C1 segment of cervical spinal cord (tissue), 14 donors: ENCODE results near the gene RMND5A.
A peak's percentile ranks its signal among the peaks of the same experiment; 100 is the strongest.

Experiments used
- DNase-seq, 14 donors: peaks; one replicate each; lab custom pipeline; 2025; lab: John Stamatoyannopoulos, UW

Gene RMND5A

GRCh38 chr2:86790676-86791572 is 70.8 kb downstream of the RMND5A start, which contains the start of gene CD8A:
TSS of gene CD8A (minus strand) at chr2:86790913. CDS start at chr2:86790825, 88 bp downstream.
- no peak for DNase-seq

- DNase-seq: no peak
These were observed 71.5 kb downstream of the RMND5A start for GRCh38 chr2:86791573-86791972.

- DNase-seq: no peak
These were observed 73.7 kb downstream of the RMND5A start for GRCh38 chr2:86793752-86794151.

GRCh38 chr2:86794861-86795260 is 74.8 kb downstream of the RMND5A start:
- DNase-seq: no peak

GRCh38 chr2:86800856-86801567 is 80.9 kb downstream of the RMND5A start:
- DNase-seq: no peak

- DNase-seq: no peak
These were observed 86.2 kb downstream of the RMND5A start for GRCh38 chr2:86806059-86806857.

- no peak for DNase-seq
These were observed 87.0 kb downstream of the RMND5A start for GRCh38 chr2:86807133-86807467.

- peak in 3 of 14 donors; percentile 9 to 85 (median 34) for DNase-seq
These were observed 87.6 kb downstream of the RMND5A start for GRCh38 chr2:86807468-86808275.

GRCh38 chr2:86808315-86809161 is 88.4 kb downstream of the RMND5A start:
- peak in 13 of 14 donors; percentile 16 to 89 (median 63) for DNase-seq

GRCh38 chr2:86809481-86810121 is 89.5 kb downstream of the RMND5A start:
- peak in 1 of 14 donors; percentile 53 for DNase-seq

- no peak for DNase-seq
These were observed 95.5 kb downstream of the RMND5A start for GRCh38 chr2:86815611-86816010.

- DNase-seq: no peak
These were observed 98.2 kb downstream of the RMND5A start for GRCh38 chr2:86818114-86818801.

GRCh38 chr2:86818957-86819356 is 98.9 kb downstream of the RMND5A start:
- DNase-seq: no peak

- no peak for DNase-seq
These were observed 101.2 kb downstream of the RMND5A start for GRCh38 chr2:86821306-86821705.

- DNase-seq: no peak
These were observed 101.8 kb downstream of the RMND5A start for GRCh38 chr2:86821842-86822241.

GRCh38 chr2:86822668-86823345 is 102.7 kb downstream of the RMND5A start:
- DNase-seq: no peak

- no peak for DNase-seq
These were observed 105.1 kb downstream of the RMND5A start for GRCh38 chr2:86825036-86825692.
